ENCODE results near the gene SCMH1. TPM values are rescaled to one million over a fixed set of nuclear protein-coding genes. Genes with fewer than 3 reads are reported as not detected.

SCMH1 gene
- total RNA-seq, 1 experiment from 2014 or later, result 42.7 TPM

DNA sequence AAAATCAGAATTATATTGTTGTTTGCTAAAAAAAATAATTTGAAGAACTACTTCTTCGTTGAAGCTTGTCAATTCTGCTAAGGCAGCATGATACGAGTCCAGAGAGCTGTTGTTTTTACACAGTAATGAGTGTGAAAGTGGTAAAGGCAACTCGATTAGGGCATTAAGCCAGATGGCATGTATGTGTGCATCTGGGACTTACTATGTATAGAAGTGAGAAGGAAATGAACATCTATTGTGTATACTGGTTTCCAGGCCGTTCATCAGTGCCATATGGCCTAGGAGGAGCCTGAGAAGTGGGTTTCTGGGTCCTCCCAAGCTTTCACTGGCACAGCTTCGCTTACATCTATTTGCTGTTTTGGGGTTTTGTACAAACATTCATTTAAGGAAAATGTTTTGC, 256.9 kb downstream of the SCMH1 start:
- intact Hi-C loops (cut with micrococcal nuclease; ENCODE audit: unreplicated experiment) (no loop called here), in situ Hi-C loops (cut with HindIII; ENCODE audit: low pct_unique_long_range_greater_than_20kb, low sequenced_read_pairs) (no loop called here)
- ATAC-seq (no peak), DNase-seq (ENCODE audit: low read depth, low spot score) (no peak)
- TF ChIP-seq, protein P1, sequence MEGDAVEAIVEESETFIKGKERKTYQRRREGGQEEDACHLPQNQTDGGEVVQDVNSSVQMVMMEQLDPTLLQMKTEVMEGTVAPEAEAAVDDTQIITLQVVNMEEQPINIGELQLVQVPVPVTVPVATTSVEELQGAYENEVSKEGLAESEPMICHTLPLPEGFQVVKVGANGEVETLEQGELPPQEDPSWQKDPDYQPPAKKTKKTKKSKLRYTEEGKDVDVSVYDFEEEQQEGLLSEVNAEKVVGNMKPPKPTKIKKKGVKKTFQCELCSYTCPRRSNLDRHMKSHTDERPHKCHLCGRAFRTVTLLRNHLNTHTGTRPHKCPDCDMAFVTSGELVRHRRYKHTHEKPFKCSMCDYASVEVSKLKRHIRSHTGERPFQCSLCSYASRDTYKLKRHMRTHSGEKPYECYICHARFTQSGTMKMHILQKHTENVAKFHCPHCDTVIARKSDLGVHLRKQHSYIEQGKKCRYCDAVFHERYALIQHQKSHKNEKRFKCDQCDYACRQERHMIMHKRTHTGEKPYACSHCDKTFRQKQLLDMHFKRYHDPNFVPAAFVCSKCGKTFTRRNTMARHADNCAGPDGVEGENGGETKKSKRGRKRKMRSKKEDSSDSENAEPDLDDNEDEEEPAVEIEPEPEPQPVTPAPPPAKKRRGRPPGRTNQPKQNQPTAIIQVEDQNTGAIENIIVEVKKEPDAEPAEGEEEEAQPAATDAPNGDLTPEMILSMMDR (IDR thresholded peaks at IDR 0.05), result no peak
- TF ChIP-seq SIN3A (IDR thresholded peaks at IDR 0.05; ENCODE audit: borderline replicate concordance, insufficient read depth, low read depth, low read length), result no peak
- no peak for TF ChIP-seq TCF7L2 (IDR thresholded peaks at IDR 0.05; ENCODE audit: low read depth, low read length)
- BruUV-seq (replicated peaks), result no TSS peak
- ChIA-PET POLR2A (no interaction called here), CTCF (no interaction called here)
- Histone ChIP-seq H3K4me1 (ENCODE audit: control insufficient read depth, insufficient read depth, low read length) (peaks cover 38% of the 10 kb centered on the region), H3K9me3 (ENCODE audit: control insufficient read depth, insufficient read depth, low read depth, low read length) (no peaks in the 10 kb centered on the region), H3K27ac (ENCODE audit: low read length) (peak overlapping the region; percentile 62), H3K36me3 (ENCODE audit: control insufficient read depth, insufficient read depth, low read length) (peaks cover 65% of the 10 kb centered on the region), H3K4me3 (ENCODE audit: low read depth in 2 of 2, low read length in 2 of 2) (no peak overlapping the region), H3K27me3 (ENCODE audit: control insufficient read depth, insufficient read depth, low read length) (no peaks in the 10 kb centered on the region)

DNA sequence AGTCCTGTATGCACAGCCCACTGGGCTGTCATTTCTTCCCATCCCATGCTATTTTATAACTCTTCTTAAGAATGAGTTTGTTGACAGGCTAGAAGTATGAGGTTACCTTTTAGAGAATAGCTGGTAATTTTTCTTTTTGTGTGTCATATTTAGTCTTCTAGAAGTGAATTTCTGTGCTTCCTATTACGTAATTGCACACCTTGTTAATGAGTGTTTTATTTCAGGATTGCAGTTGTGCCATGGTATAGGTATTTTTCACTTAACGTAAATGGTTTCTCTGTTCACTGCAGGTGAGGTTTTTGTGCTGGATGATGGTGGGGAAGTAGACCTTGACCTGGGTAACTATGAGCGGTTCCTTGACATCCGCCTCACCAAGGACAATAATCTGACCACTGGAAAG, 257.6 kb downstream of the SCMH1 start:
- no peak for ATAC-seq
- no TSS peak for BruUV-seq (replicated peaks)
- ChIA-PET POLR2A (no interaction called here), CTCF (no interaction called here)
- DNase-seq (ENCODE audit: low read depth, low spot score), result no peak
- Histone ChIP-seq H3K27ac (ENCODE audit: low read length) (peak overlapping the region; percentile 62), H3K36me3 (ENCODE audit: control insufficient read depth, insufficient read depth, low read length) (peaks cover 64% of the 10 kb centered on the region), H3K27me3 (ENCODE audit: control insufficient read depth, insufficient read depth, low read length) (no peaks in the 10 kb centered on the region), H3K4me3 (ENCODE audit: low read depth in 2 of 2, low read length in 2 of 2) (no peak overlapping the region), H3K4me1 (ENCODE audit: control insufficient read depth, insufficient read depth, low read length) (peaks cover 38% of the 10 kb centered on the region), H3K9me3 (ENCODE audit: control insufficient read depth, insufficient read depth, low read depth, low read length) (no peaks in the 10 kb centered on the region)
- intact Hi-C loops (cut with micrococcal nuclease; ENCODE audit: unreplicated experiment), result no loop called here
- TF ChIP-seq, protein P1 (IDR thresholded peaks at IDR 0.05), result no peak
- TF ChIP-seq SIN3A (IDR thresholded peaks at IDR 0.05; ENCODE audit: borderline replicate concordance, insufficient read depth, low read depth, low read length), result no peak
- TF ChIP-seq, protein P2, sequence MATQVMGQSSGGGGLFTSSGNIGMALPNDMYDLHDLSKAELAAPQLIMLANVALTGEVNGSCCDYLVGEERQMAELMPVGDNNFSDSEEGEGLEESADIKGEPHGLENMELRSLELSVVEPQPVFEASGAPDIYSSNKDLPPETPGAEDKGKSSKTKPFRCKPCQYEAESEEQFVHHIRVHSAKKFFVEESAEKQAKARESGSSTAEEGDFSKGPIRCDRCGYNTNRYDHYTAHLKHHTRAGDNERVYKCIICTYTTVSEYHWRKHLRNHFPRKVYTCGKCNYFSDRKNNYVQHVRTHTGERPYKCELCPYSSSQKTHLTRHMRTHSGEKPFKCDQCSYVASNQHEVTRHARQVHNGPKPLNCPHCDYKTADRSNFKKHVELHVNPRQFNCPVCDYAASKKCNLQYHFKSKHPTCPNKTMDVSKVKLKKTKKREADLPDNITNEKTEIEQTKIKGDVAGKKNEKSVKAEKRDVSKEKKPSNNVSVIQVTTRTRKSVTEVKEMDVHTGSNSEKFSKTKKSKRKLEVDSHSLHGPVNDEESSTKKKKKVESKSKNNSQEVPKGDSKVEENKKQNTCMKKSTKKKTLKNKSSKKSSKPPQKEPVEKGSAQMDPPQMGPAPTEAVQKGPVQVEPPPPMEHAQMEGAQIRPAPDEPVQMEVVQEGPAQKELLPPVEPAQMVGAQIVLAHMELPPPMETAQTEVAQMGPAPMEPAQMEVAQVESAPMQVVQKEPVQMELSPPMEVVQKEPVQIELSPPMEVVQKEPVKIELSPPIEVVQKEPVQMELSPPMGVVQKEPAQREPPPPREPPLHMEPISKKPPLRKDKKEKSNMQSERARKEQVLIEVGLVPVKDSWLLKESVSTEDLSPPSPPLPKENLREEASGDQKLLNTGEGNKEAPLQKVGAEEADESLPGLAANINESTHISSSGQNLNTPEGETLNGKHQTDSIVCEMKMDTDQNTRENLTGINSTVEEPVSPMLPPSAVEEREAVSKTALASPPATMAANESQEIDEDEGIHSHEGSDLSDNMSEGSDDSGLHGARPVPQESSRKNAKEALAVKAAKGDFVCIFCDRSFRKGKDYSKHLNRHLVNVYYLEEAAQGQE (IDR thresholded peaks at IDR 0.05; ENCODE audit: insufficient read depth in 1 of 2, low read depth in 2 of 2, low read length in 1 of 2), result no peak
- no peak for TF ChIP-seq POLR2AphosphoS5 (IDR thresholded peaks at IDR 0.05; ENCODE audit: low read depth, low read length)
- TF ChIP-seq TCF7L2 (IDR thresholded peaks at IDR 0.05; ENCODE audit: low read depth, low read length), result no peak
- in situ Hi-C loops (cut with HindIII; ENCODE audit: low pct_unique_long_range_greater_than_20kb, low sequenced_read_pairs), result no loop called here

All from Panc1 (cell line).